Astrocyte (in vitro differentiated cells and primary cell): ENCODE measurements around the gene ADGRB3.

Source experiments
- CTCF ChIP-seq: IDR thresholded peaks from 2 replicates; pipeline ENCODE4 v1.5.1; 2011; ENCODE audit warnings: low read depth, mild to moderate bottlenecking, inconsistent platforms, low read length, moderate library complexity; ENCODE audit not compliant: insufficient read depth
- EZH2 ChIP-seq: IDR thresholded peaks from 2 replicates; pipeline ENCODE4 v1.6.1; 2012; ENCODE audit warnings: mild to moderate bottlenecking, low read length, inconsistent platforms; ENCODE audit not compliant: insufficient read depth

- TF ChIP-seq CTCF (no peak), EZH2 (no peak)
These were observed 22.5 kb downstream of the ADGRB3 start for GRCh38 chr6:68657374-68658139.
